Omental fat pad (tissue), 4 donors: Measurements from ENCODE around the gene ACIN1. TPM values are rescaled to one million over a fixed set of nuclear protein-coding genes. Genes with fewer than 3 reads are reported as not detected.

Experiments used
- ATAC-seq: fragments of 150-250 bp; one replicate; pipeline ENCODE4 v1.9.1; 2016; ENCODE audit warnings: mild to moderate bottlenecking, moderate library complexity; ENCODE audit not compliant: low FRiP score
- DNase-seq: peaks from one replicate; pipeline ENCODE4 v3.0.0-alpha.2; 2019; ENCODE audit warnings: low spot score
- total RNA-seq, 4 donors: library from RNA; depleted of rRNA; stranded (reverse); fragments of >200 nt; gene quantifications; one replicate each; pipeline ENCODE4 v1.1.0, GENCODE V29; 2016
- TF ChIP-seq, protein P1 (sequence below), 3 donors: fragments of 450-650 bp; IDR thresholded peaks; one replicate each; pipeline ENCODE4 v1.5.1; 2016 to 2017; ENCODE audit warnings: antibody characterized with exemption in 3 of 3, mild to moderate bottlenecking in 3 of 3, moderate library complexity in 2 of 3

ACIN1 gene
- total RNA-seq, 4 donors from 2014 or later = 85.6 to 143 (median 120) TPM

DNA sequence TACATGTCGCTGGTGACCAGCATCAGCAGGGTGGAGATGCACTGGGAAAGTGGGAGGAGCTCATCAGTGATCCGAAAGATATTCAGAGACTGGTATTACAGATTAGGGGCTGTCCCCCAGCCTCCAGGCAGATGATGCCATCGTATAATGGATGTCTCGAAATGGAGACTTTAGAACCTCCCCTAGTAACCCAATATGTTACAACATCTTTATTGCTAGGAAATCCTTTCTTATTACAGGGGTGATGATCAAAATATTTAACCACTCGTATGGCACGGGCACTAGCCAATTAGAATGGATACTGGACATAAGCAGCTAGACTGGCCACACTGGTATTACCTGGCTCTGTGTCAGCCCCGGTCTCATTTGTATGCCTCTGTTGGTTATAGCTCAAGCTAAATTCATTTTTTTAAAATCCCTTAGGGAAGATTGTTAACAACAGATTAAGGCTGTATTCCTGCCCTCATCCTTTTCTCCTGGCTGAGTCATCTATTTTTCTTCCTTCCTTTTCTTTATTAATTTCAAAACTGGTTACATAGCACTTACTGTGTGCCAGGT is 34.9 kb upstream of the ACIN1 start:
- TF ChIP-seq, protein P1, sequence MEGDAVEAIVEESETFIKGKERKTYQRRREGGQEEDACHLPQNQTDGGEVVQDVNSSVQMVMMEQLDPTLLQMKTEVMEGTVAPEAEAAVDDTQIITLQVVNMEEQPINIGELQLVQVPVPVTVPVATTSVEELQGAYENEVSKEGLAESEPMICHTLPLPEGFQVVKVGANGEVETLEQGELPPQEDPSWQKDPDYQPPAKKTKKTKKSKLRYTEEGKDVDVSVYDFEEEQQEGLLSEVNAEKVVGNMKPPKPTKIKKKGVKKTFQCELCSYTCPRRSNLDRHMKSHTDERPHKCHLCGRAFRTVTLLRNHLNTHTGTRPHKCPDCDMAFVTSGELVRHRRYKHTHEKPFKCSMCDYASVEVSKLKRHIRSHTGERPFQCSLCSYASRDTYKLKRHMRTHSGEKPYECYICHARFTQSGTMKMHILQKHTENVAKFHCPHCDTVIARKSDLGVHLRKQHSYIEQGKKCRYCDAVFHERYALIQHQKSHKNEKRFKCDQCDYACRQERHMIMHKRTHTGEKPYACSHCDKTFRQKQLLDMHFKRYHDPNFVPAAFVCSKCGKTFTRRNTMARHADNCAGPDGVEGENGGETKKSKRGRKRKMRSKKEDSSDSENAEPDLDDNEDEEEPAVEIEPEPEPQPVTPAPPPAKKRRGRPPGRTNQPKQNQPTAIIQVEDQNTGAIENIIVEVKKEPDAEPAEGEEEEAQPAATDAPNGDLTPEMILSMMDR (IDR thresholded peaks at IDR 0.05) = no peak
- ATAC-seq (no peak), DNase-seq (no peak)

DNA sequence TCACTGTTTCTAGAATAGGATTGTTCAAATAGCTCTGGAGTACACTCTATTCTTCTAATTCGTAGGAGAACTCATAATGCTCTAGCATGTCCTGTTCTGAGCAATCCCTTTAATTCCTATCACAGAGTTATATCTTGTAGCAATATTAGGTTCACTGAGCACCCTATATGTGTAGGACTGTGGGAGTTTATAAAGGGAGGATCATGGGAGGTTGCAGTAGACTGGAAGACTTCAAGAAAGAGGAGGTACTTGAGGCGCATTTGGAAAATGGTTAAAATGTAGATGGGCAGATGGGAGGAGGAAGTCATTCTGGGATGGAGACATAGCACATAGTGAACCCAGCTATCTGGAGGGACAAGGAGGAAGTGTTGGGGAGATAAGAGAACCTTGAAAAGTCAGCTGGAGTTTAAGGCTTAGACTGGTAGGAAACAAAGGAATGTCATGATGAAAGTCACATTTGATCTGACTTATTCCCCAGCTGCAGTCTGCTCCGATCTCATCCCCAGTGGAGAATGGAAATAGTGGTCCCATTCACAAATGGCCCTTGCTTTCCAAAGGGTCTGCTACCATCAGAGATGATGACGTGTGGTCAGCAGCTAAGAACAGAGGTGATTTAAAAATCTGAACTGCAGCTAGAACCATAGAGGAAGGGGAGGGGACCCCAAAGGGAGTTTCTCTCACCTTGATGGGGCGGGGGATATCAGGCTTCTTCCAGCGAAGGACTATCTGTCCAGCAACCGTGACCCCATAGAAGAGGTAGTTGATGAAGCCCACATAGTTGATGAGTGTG is 34.2 kb upstream of the ACIN1 start:
- TF ChIP-seq, protein P1 (IDR thresholded peaks at IDR 0.05) = no peak
- DNase-seq = no peak
- no peak for ATAC-seq

DNA sequence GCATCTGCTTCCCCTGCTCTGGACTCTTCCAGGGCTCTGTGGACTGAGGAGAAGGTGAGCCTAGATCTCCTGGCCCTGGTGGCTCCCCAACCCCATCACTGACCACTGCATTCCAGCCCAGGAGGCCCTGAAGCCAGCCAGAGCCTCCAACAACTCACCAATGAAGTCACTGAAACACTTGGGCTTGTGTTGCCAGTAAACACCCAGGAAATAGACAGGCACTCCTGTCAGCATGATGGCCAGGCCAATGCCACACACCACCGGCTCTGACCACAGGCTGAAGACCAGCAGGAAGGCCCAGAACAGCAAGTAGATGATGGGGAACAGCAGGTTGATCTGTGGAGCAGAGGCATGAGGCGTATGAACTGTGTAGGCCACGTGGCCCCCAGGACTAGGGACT is 32.9 kb upstream of the ACIN1 start:
- TF ChIP-seq, protein P1 (IDR thresholded peaks at IDR 0.05) = no peak
- DNase-seq (no peak), ATAC-seq (no peak)

DNA sequence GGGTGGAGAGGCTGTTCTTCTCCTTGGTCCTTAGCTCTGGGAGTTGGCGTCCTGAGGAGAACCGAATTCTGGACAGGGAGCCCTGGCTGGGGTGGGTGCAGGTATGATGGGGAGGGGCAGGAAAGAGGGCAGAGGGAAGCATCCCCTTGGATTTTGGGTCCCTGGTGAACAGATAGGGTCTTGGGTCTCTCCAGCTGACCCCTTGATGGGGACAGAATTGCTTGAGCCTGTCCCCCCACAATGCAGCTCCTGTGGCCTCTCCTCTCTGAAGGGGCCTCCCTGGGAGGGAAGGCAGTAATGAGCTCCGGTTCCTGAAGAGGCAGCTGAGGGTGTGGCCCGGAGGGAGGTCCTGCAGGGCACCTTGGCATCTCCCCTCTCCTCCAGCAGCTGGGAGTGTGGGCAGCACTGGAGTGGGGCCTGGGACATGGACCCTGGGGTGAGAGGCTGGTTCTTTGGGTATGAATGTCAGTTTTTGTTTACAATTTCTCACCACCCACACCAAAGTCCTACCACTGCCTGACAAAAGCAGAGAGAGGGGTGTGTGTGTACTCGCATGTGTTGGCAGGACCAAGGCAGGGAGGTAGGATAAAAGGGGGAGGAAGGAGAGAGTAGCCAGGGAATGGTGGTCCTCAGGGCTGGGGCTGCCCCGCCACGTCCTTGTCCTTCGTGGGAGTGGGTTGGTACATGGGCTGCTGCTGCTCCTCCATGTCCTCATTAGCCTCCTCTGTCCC is 31.8 kb upstream of the ACIN1 start:
- DNase-seq (no peak), ATAC-seq (no peak)
- TF ChIP-seq, protein P1 (IDR thresholded peaks at IDR 0.05) = no peak

DNA sequence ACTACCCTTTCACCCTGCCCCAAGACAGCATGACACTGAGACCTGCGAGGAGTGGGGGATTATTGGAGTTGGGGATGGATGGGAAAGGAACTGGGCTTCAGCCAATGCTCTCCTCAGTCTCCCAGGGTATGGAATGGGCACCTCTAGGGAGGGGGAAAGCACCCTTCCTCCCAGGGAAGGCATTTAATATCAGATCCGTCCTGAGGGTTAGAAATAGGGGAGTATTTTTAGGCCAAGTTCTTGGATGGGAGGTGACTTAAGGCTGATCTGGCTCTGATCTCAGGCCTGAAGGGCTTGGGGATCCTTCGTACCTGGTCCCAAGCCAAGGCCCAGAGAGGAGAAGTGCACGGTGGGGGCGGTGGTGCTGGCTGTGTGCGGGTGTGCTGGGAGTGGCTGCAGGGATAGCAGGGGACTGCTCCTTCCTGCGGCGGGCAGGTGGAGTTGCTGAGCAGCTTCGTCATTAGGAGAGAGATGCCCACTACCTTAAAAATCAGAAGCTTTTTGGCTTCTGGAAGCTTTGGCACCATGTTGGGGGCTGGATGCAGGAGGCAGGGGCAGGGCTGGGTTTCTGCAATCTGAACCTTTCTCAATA is 31.1 kb upstream of the ACIN1 start:
- ATAC-seq (no peak), DNase-seq (no peak)
- TF ChIP-seq, protein P1 (IDR thresholded peaks at IDR 0.05) = no peak

DNA sequence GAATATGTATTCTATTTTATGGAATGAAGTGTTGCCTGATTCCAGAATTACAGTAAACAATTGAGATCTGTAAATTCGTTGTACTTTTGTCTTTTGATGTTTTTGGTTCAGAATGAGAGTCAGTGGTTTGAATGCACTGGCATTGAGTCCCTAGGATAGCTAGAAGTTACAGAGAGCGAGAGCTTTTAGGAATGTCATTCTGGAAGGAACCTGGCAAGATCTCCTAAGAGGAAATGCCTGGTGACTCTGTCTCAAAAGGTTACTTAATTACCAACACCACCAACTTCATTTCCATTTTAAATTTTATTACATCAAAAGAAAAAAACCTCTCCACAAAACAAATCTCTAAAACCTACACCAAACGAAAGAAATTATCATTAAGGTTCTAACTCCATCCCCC is 30.1 kb upstream of the ACIN1 start:
- DNase-seq (no peak), ATAC-seq (no peak)
- TF ChIP-seq, protein P1 (IDR thresholded peaks at IDR 0.05) = no peak
